Endothelial cell of umbilical vein (primary cell): Measurements from ENCODE around the gene ZBTB7C.

Source experiments
- CTCF ChIP-seq, 2 donors: IDR thresholded peaks; 1 replicate in 1 of 2; 2 replicates in 1 of 2; pipeline ENCODE4 v1.5.1; 2011; ENCODE audit warnings: low read length in 2 of 2, mild to moderate bottlenecking in 2 of 2, moderate library complexity in 2 of 2, control low read depth in 1 of 2, inconsistent platforms in 1 of 2, low read depth in 1 of 2; ENCODE audit not compliant: insufficient read depth in 1 of 2; ENCODE audit errors: extremely low read depth in 1 of 2
- JUN ChIP-seq: IDR thresholded peaks from 2 replicates; pipeline ENCODE4 v1.6.1; 2011; ENCODE audit warnings: borderline replicate concordance, low read depth; ENCODE audit not compliant: insufficient read length, insufficient read depth
- POLR2AphosphoS5 ChIP-seq: IDR thresholded peaks from 2 replicates; pipeline ENCODE4 v1.6.1; 2012; ENCODE audit warnings: low read depth, mild to moderate bottlenecking, control low read depth, low read length, moderate library complexity; ENCODE audit not compliant: insufficient read depth

GRCh38 chr18:48284743-48285142, 124.4 kb downstream of the ZBTB7C start:
- TF ChIP-seq CTCF (IDR thresholded peaks at IDR 0.05; ENCODE audit: extremely low read depth in 1 of 2, insufficient read depth in 1 of 2, low read depth in 1 of 2, low read length in 2 of 2) (no peak), POLR2AphosphoS5 (no peak), JUN (no peak)
